CD4-positive, CD25-positive, alpha-beta regulatory T cell (primary cell): ENCODE measurements around the gene GLTP. TPM values are rescaled to one million over a fixed set of nuclear protein-coding genes. Genes with fewer than 3 reads are reported as not detected.

Experiments used
- ATAC-seq, 2 donors: fragments of 150-1000 bp; cut with Tn5 transposase; one replicate each; pipeline ENCODE4 v1.10.0; 2021; ENCODE audit warnings: low read depth in 2 of 2, moderate number of reproducible peaks in 2 of 2, moderate library complexity in 1 of 2
- DNase-seq, 3 donors: peaks; one replicate each; pipeline versions ENCODE4 v3.0.0 to v3.0.0-alpha.2; 2012 to 2022; ENCODE audit warnings: mixed read lengths in 1 of 3
- H3K27ac ChIP-seq: one replicate; pipeline ENCODE4 v1.7.0; 2013; ENCODE audit warnings: mild to moderate bottlenecking, low read length; ENCODE audit not compliant: insufficient read depth, poor library complexity, severe bottlenecking
- H3K27me3 ChIP-seq: one replicate; pipeline ENCODE4 v1.7.0; 2013; ENCODE audit warnings: low read length; ENCODE audit not compliant: control insufficient read depth, insufficient read depth
- H3K36me3 ChIP-seq: one replicate; pipeline ENCODE4 v1.7.0; 2013; ENCODE audit warnings: mild to moderate bottlenecking, low read length, moderate library complexity; ENCODE audit not compliant: control insufficient read depth, insufficient read depth
- H3K4me1 ChIP-seq: 2 replicates; pipeline ENCODE4 v1.7.0; 2013; ENCODE audit warnings: mild to moderate bottlenecking, low read length; ENCODE audit not compliant: insufficient read depth, control insufficient read depth, poor library complexity, severe bottlenecking
- H3K4me3 ChIP-seq: one replicate; pipeline ENCODE4 v1.7.0; 2013; ENCODE audit warnings: low read depth, mild to moderate bottlenecking, low read length, moderate library complexity
- H3K9me3 ChIP-seq, 2 experiments: 1 replicate in 1 of 2; 2 replicates in 1 of 2; pipeline ENCODE4 v1.7.0; 2013; ENCODE audit warnings: low read length in 2 of 2, mild to moderate bottlenecking in 1 of 2, moderate library complexity in 1 of 2; ENCODE audit not compliant: control insufficient read depth in 2 of 2
- H3K27ac Mint-ChIP-seq, 3 donors: one replicate each; pipeline ENCODE4 v1.8.0; 2020 to 2022; ENCODE audit warnings: mild to moderate bottlenecking in 3 of 3, mixed read lengths in 3 of 3, moderate library complexity in 2 of 3
- H3K27me3 Mint-ChIP-seq: one replicate; pipeline ENCODE4 v1.8.0; 2022; ENCODE audit warnings: mild to moderate bottlenecking, mixed read lengths
- H3K36me3 Mint-ChIP-seq: one replicate; pipeline ENCODE4 v1.8.0; 2020; ENCODE audit warnings: mixed read lengths
- H3K4me1 Mint-ChIP-seq, 4 donors: one replicate each; pipeline ENCODE4 v1.8.0; 2020 to 2022; ENCODE audit warnings: mixed read lengths in 4 of 4, mild to moderate bottlenecking in 1 of 4
- H3K4me3 Mint-ChIP-seq, 4 donors: one replicate each; pipeline ENCODE4 v1.8.0; 2020 to 2022; ENCODE audit warnings: mild to moderate bottlenecking in 4 of 4, mixed read lengths in 4 of 4, moderate library complexity in 3 of 4
- H3K9me3 Mint-ChIP-seq, 7 donors: one replicate each; pipeline ENCODE4 v1.8.0; 2020 to 2022; ENCODE audit warnings: mixed read lengths in 7 of 7, mild to moderate bottlenecking in 3 of 7, moderate library complexity in 2 of 7
- polyA plus RNA-seq, 4 donors: library from polyadenylated mRNA; unstranded; fragments of 300-500 nt; fragmentation: Illumina TruSeq; gene quantifications; one replicate each; pipeline ENCODE4 v1.2.3, GENCODE V29; 2021
- total RNA-seq: library from RNA; stranded (reverse); gene quantifications from one replicate; pipeline ENCODE4 v1.2.3, GENCODE V29; 2022

Gene GLTP
- total and polyA plus RNA-seq, 5 donors from 2014 or later = 31.1 to 48.9 (median 37.8) TPM

DNA sequence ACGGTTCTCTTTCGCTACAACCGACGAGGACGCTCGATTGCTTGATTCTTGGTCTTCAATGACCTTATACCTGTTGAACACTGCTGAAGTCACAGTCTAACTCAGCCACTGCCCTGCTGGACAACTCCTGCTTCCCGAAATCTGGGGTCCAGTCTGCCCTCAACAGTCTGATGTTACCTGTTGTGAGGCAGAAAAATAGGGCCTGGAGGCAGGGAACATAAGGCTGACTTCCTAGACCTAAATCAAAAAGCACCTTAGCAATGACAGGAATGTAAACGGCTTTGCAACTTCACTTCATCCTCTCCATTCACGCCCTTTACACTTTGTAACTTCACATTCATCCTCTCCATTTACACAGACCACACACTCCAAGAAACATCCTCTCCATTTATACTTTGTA is 597 bp upstream of the GLTP start:
- H3K4me1 Mint-ChIP-seq = peaks cover 6 to 49% (median 28%) of the 10 kb centered on the region in 4 donors
- peaks cover 0 to 1% (median 0%) of the 10 kb centered on the region in 7 donors for H3K9me3 Mint-ChIP-seq
- peak overlapping the region; percentile 85 to 94 (median 92) for H3K4me3 Mint-ChIP-seq

GRCh38 chr12:109879351-109880042 is 844 bp downstream of the GLTP start:
- no peaks in the 10 kb centered on the region for H3K9me3 ChIP-seq
- peaks cover 11% of the 10 kb centered on the region for H3K36me3 Mint-ChIP-seq
- peaks cover 11 to 63% (median 39%) of the 10 kb centered on the region in 4 donors for H3K4me1 Mint-ChIP-seq

More for the DNA sequence above, 597 bp upstream of the GLTP start:
- H3K4me3 ChIP-seq = peak overlapping the region; percentile 70
- H3K27me3 Mint-ChIP-seq = peaks cover 4% of the 10 kb centered on the region
- no peak for ATAC-seq
- no peaks in the 10 kb centered on the region for H3K27me3 ChIP-seq
- H3K27ac Mint-ChIP-seq = peak overlapping the region; percentile 57 to 98 (median 88)
- no peaks in the 10 kb centered on the region for H3K36me3 ChIP-seq
- no peak for DNase-seq
- no peaks in the 10 kb centered on the region for H3K36me3 Mint-ChIP-seq
- H3K4me1 ChIP-seq = peaks cover 27% of the 10 kb centered on the region
- H3K9me3 ChIP-seq = no peaks in the 10 kb centered on the region
- H3K27ac ChIP-seq = peak overlapping the region; percentile 38

DNA sequence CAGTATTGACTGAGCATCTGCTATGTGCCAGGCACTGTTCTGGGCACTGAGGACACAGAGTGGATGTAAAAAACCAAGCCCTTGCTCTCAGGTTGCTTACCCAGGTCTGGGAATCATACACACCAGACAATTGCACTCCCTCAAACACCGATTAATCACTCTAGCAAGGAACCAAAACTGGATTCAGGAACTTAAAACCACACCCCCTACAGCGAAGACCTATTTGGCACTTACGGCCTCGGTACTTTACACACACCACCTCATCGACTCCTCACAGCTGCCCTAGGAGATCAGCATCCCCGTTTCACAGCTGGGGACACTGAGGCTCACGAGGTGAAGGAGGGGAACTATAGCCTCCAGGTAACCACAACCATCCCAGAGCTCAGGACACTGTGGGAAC is 1.6 kb downstream of the GLTP start:
- Histone ChIP-seq H3K36me3 (no peaks in the 10 kb centered on the region), H3K4me1 (peaks cover 27% of the 10 kb centered on the region), H3K27ac (no peak overlapping the region), H3K4me3 (peak overlapping the region; percentile 94), H3K9me3 (no peaks in the 10 kb centered on the region), H3K27me3 (no peaks in the 10 kb centered on the region)
- H3K4me3 Mint-ChIP-seq = peak overlapping the region; percentile 93 to 97 (median 96)
- DNase-seq (no peak), ATAC-seq (no peak)
- H3K9me3 Mint-ChIP-seq = peaks cover 0 to 1% (median 0%) of the 10 kb centered on the region in 7 donors
- H3K27ac Mint-ChIP-seq = peak overlapping the region in 2 of 3 donors; percentile 80 to 88
- peaks cover 11% of the 10 kb centered on the region for H3K36me3 Mint-ChIP-seq
- H3K27me3 Mint-ChIP-seq = peaks cover 4% of the 10 kb centered on the region
- H3K4me1 Mint-ChIP-seq = peaks cover 11 to 64% (median 40%) of the 10 kb centered on the region in 4 donors

More at GRCh38 chr12:109879351-109880042, 844 bp downstream of the GLTP start:
- Histone ChIP-seq H3K4me1 (peaks cover 27% of the 10 kb centered on the region), H3K27ac (peak overlapping the region; percentile 75), H3K36me3 (no peaks in the 10 kb centered on the region), H3K27me3 (no peaks in the 10 kb centered on the region), H3K4me3 (peak overlapping the region; percentile 94)
- Mint-ChIP-seq H3K4me3 (peak overlapping the region; percentile 93 to 97 (median 96)), H3K27ac (peak overlapping the region; percentile 88 to 97 (median 96)), H3K9me3 (peaks cover 0 to 1% (median 0%) of the 10 kb centered on the region in 7 donors), H3K27me3 (peaks cover 4% of the 10 kb centered on the region)
- DNase-seq (no peak), ATAC-seq (no peak)

- H3K36me3 ChIP-seq = no peaks in the 10 kb centered on the region
- no peaks in the 10 kb centered on the region for H3K27me3 ChIP-seq
- Mint-ChIP-seq H3K27ac (peak overlapping the region in 2 of 3 donors; percentile 88 to 92), H3K27me3 (peaks cover 4% of the 10 kb centered on the region), H3K36me3 (peaks cover 11% of the 10 kb centered on the region), H3K9me3 (peaks cover 0 to 1% (median 0%) of the 10 kb centered on the region in 7 donors), H3K4me1 (peaks cover 11 to 64% (median 40%) of the 10 kb centered on the region in 4 donors), H3K4me3 (peak overlapping the region; percentile 93 to 97 (median 96))
- no peaks in the 10 kb centered on the region for H3K9me3 ChIP-seq
- ATAC-seq = no peak
- peaks cover 27% of the 10 kb centered on the region for H3K4me1 ChIP-seq
- no peak for DNase-seq
- H3K4me3 ChIP-seq = peak overlapping the region; percentile 94
- H3K27ac ChIP-seq = no peak overlapping the region
Observed at GRCh38 chr12:109878247-109878625, 2.1 kb downstream of the GLTP start.

DNA sequence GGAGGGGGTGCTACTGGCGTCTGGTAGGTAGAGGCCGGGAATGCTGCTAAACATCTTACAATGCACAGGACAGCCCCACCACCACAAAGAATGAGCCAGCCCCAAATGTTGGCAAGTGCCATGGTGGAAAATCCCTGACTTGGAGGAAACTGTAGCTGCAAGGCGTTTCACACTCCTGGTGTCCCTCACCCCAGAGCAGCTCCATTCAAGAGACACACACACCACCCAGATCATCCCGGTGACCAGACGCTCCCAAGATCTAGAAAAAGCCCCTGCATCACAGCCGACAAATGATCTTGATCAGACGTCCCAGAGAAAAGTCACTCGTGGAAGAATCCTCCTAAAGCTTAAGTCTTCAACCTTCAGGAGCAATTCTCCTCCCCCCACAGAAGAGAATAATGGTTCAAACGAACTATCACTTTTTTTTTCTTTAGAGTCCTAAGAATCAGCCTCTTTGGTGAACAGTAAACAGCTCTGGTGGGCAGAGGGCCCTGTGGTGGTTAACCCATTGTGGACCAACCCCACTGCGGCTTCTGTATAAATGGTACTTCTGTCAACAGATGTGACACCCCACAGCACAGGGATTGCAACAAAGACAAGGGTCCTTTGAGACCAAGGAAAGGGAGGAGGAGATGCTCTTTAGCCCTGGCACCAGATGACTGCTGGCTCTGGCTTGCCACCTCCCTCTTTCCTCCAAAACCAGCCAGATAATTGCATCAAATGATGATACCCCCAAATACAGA is 2.7 kb downstream of the GLTP start:
- Histone ChIP-seq H3K27ac (no peak overlapping the region), H3K9me3 (no peaks in the 10 kb centered on the region), H3K4me1 (peaks cover 27% of the 10 kb centered on the region), H3K27me3 (no peaks in the 10 kb centered on the region), H3K36me3 (peaks cover under 1% of the 10 kb centered on the region), H3K4me3 (peak overlapping the region; percentile 40)
- DNase-seq (no peak), ATAC-seq (no peak)
- H3K36me3 Mint-ChIP-seq = peaks cover 12% of the 10 kb centered on the region
- H3K4me3 Mint-ChIP-seq = peak overlapping the region; percentile 69 to 93 (median 84)
- peaks cover 11 to 65% (median 41%) of the 10 kb centered on the region in 4 donors for H3K4me1 Mint-ChIP-seq
- H3K27me3 Mint-ChIP-seq = peaks cover 4% of the 10 kb centered on the region
- H3K9me3 Mint-ChIP-seq = peaks cover 0 to 1% (median 0%) of the 10 kb centered on the region in 7 donors
- peak overlapping the region in 1 of 3 donors; percentile 92 for H3K27ac Mint-ChIP-seq

DNA sequence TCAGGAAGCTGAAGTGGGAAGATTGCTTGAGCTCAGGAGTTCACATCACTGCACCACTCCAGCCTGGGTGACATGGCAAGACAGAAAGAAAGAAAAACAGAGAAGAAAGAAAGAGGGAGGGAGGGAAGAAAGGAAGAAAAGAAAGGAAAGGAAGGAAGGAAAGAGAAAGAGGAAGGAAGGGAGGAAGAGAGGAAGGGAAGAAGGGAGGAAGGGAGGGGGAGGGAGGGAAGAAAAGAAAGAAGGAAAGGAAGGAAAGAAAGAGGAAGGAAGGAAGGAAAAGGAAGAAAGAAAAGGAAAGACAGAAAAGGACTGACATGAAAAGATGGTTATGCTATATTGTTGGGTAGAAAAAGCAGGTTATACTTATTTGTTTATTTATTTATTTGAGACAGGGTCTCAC is 3.9 kb downstream of the GLTP start:
- ATAC-seq (no peak), DNase-seq (no peak)
- Histone ChIP-seq H3K4me3 (no peak overlapping the region), H3K27ac (no peak overlapping the region), H3K27me3 (no peaks in the 10 kb centered on the region), H3K9me3 (no peaks in the 10 kb centered on the region), H3K4me1 (peaks cover 27% of the 10 kb centered on the region), H3K36me3 (peaks cover 13% of the 10 kb centered on the region)
- peaks cover 0 to 1% (median 0%) of the 10 kb centered on the region in 7 donors for H3K9me3 Mint-ChIP-seq
- peak overlapping the region in 1 of 4 donors; percentile 93 for H3K4me3 Mint-ChIP-seq
- peaks cover 17% of the 10 kb centered on the region for H3K36me3 Mint-ChIP-seq
- H3K4me1 Mint-ChIP-seq = peaks cover 11 to 69% (median 43%) of the 10 kb centered on the region in 4 donors
- H3K27me3 Mint-ChIP-seq = peaks cover 4% of the 10 kb centered on the region
- H3K27ac Mint-ChIP-seq = peak overlapping the region in 2 of 3 donors; percentile 46 to 92

GRCh38 chr12:109875572-109876131 is 4.7 kb downstream of the GLTP start:
- ATAC-seq (no peak), DNase-seq (no peak)
- Histone ChIP-seq H3K27ac (no peak overlapping the region), H3K9me3 (no peaks in the 10 kb centered on the region), H3K36me3 (peaks cover 15% of the 10 kb centered on the region), H3K4me1 (peaks cover 21% of the 10 kb centered on the region), H3K4me3 (no peak overlapping the region), H3K27me3 (no peaks in the 10 kb centered on the region)
- peaks cover 4% of the 10 kb centered on the region for H3K27me3 Mint-ChIP-seq
- H3K9me3 Mint-ChIP-seq = peaks cover 0 to 1% (median 0%) of the 10 kb centered on the region in 7 donors
- peaks cover 5 to 66% (median 41%) of the 10 kb centered on the region in 4 donors for H3K4me1 Mint-ChIP-seq
- H3K27ac Mint-ChIP-seq = peak overlapping the region in 2 of 3 donors; percentile 23 to 46
- H3K4me3 Mint-ChIP-seq = peak overlapping the region in 1 of 4 donors; percentile 93
- peaks cover 19% of the 10 kb centered on the region for H3K36me3 Mint-ChIP-seq
